Mesenchymal stem cell (in vitro differentiated cells and primary cell): ENCODE measurements around the gene KRT5.

ENCODE experiments used
- DNase-seq: peaks from one replicate; pipeline ENCODE4 v3.0.0-alpha.2; 2013
- H2AFZ ChIP-seq: one replicate; pipeline ENCODE4 v1.6.1; 2013; ENCODE audit warnings: low read depth, mild to moderate bottlenecking, control low read depth, inconsistent platforms, low read length, moderate library complexity
- H2AK5ac ChIP-seq: 2 replicates; pipeline ENCODE4 v1.6.1; 2013; ENCODE audit warnings: low read length, moderate library complexity, mild to moderate bottlenecking, inconsistent platforms; ENCODE audit not compliant: severe bottlenecking
- H2BK120ac ChIP-seq: one replicate; pipeline ENCODE4 v1.6.1; 2013; ENCODE audit warnings: low read depth, mild to moderate bottlenecking, inconsistent platforms, low read length, moderate library complexity
- H2BK12ac ChIP-seq, 2 experiments: one replicate each; pipeline ENCODE4 v1.6.1; 2013; ENCODE audit warnings: inconsistent platforms in 2 of 2, low read length in 2 of 2, mild to moderate bottlenecking in 2 of 2, moderate library complexity in 2 of 2, control low read depth in 1 of 2
- H2BK15ac ChIP-seq: one replicate; pipeline ENCODE4 v1.6.1; 2013; ENCODE audit warnings: mild to moderate bottlenecking, low read depth, inconsistent platforms; ENCODE audit not compliant: poor library complexity, severe bottlenecking
- H2BK5ac ChIP-seq: 2 replicates; pipeline ENCODE4 v1.6.1; 2013; ENCODE audit warnings: low read depth, mild to moderate bottlenecking, low read length, control low read depth, inconsistent platforms; ENCODE audit not compliant: poor library complexity, severe bottlenecking
- H3K14ac ChIP-seq, 2 experiments: one replicate each; pipeline ENCODE4 v1.6.1; 2013; ENCODE audit warnings: inconsistent platforms in 2 of 2, low read length in 2 of 2, control low read depth in 1 of 2, mild to moderate bottlenecking in 1 of 2, moderate library complexity in 1 of 2
- H3K18ac ChIP-seq, 2 experiments: one replicate each; pipeline ENCODE4 v1.6.1; 2013; ENCODE audit warnings: inconsistent platforms in 2 of 2, low read length in 2 of 2, control low read depth in 1 of 2, low read depth in 1 of 2, mild to moderate bottlenecking in 1 of 2
- H3K23ac ChIP-seq, 2 experiments: one replicate each; pipeline ENCODE4 v1.6.1; 2013; ENCODE audit warnings: inconsistent platforms in 2 of 2, low read length in 2 of 2, mild to moderate bottlenecking in 2 of 2, moderate library complexity in 2 of 2, control low read depth in 1 of 2
- H3K27ac ChIP-seq: 2 replicates; pipeline ENCODE4 v1.5.1; 2013; ENCODE audit warnings: mild to moderate bottlenecking, moderate library complexity, low read length, control low read depth, inconsistent platforms; ENCODE audit not compliant: poor library complexity, severe bottlenecking
- H3K27me3 ChIP-seq, 2 experiments: 2 replicates each; pipeline versions ENCODE4 v1.6.1 to v1.7.0; 2013; ENCODE audit warnings: low read length in 2 of 2, mild to moderate bottlenecking in 2 of 2, moderate library complexity in 2 of 2, control low read depth in 1 of 2, inconsistent platforms in 1 of 2; ENCODE audit not compliant: control insufficient read depth in 1 of 2, insufficient read depth in 1 of 2
- H3K36me3 ChIP-seq, 2 experiments: 2 replicates each; pipeline versions ENCODE4 v1.6.1 to v1.7.0; 2013; ENCODE audit warnings: low read length in 2 of 2, control low read depth in 1 of 2, inconsistent platforms in 1 of 2, low read depth in 1 of 2, mild to moderate bottlenecking in 1 of 2; ENCODE audit not compliant: insufficient read depth in 2 of 2, control insufficient read depth in 1 of 2
- H3K4ac ChIP-seq, 2 experiments: one replicate each; pipeline ENCODE4 v1.6.1; 2013; ENCODE audit warnings: inconsistent platforms in 2 of 2, low read length in 2 of 2, mild to moderate bottlenecking in 2 of 2, moderate library complexity in 2 of 2, control low read depth in 1 of 2, low read depth in 1 of 2
- H3K4me1 ChIP-seq: 2 replicates; pipeline ENCODE4 v1.6.1; 2013; ENCODE audit warnings: low read depth, low read length, control low read depth; ENCODE audit not compliant: control insufficient read depth, insufficient read depth
- H3K4me2 ChIP-seq: 2 replicates; pipeline ENCODE4 v1.6.1; 2013; ENCODE audit warnings: low read length, mild to moderate bottlenecking, inconsistent platforms; ENCODE audit not compliant: poor library complexity, severe bottlenecking
- H3K4me3 ChIP-seq, 2 experiments: 2 replicates each; pipeline versions ENCODE4 v1.5.1 to v1.7.0; 2013; ENCODE audit warnings: low read length in 2 of 2, mild to moderate bottlenecking in 2 of 2, control low read depth in 1 of 2, low read depth in 1 of 2; ENCODE audit not compliant: insufficient read depth in 1 of 2
- H3K79me1 ChIP-seq: replicated peaks from 2 replicates; pipeline ENCODE4 v1.6.1; 2013; ENCODE audit warnings: mild to moderate bottlenecking, control low read depth, low read length, inconsistent platforms; ENCODE audit not compliant: poor library complexity, severe bottlenecking
- H3K9ac ChIP-seq: 2 replicates; pipeline ENCODE4 v1.7.0; 2013; ENCODE audit warnings: mild to moderate bottlenecking, low read length, moderate library complexity
- H3K9me3 ChIP-seq: 2 replicates; pipeline ENCODE4 v1.7.0; 2013; ENCODE audit warnings: mild to moderate bottlenecking, low read length; ENCODE audit not compliant: control insufficient read depth
- H4K8ac ChIP-seq: one replicate; pipeline ENCODE4 v1.6.1; 2013; ENCODE audit warnings: inconsistent platforms, mild to moderate bottlenecking, low read length, moderate library complexity
- H4K91ac ChIP-seq: one replicate; pipeline ENCODE4 v1.6.1; 2013; ENCODE audit warnings: mild to moderate bottlenecking, low read length, inconsistent platforms
- WGBS: methylation state at CpG from one replicate; pipeline ENCODE4 v1.1.7; 2013; ENCODE audit warnings: mixed read lengths; 5-methylcytosine and 5-hydroxymethylcytosine counted together

The KRT5 gene

DNA sequence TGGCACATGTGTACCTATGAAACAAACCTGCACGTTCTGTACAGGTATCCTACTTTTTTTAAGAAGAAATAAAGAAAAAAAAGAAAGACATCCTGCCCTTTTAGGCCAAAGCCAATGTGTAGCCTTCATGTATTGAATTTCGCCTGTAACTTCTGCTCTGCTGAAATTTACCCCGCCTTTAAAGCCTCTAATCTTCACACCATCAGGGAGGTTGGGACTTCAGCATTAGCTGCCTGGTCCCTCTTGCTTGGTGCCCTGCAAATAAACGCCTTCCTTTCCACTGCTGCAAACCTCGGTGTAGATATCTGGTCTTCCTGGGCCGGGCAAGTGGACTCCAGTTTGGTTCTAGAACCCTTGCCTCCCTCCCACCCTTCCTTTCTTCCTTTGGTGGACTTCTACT, 35.4 kb upstream of the KRT5 start:
- Histone ChIP-seq H3K14ac (no peak overlapping the region), H4K91ac (no peak overlapping the region), H3K27me3 (peaks cover 27 to 87% of the 10 kb centered on the region in 2 experiments), H2AK5ac (no peak overlapping the region), H2BK120ac (no peak overlapping the region), H4K8ac (no peak overlapping the region), H3K18ac (no peak overlapping the region), H3K4me1 (no peaks in the 10 kb centered on the region), H3K36me3 (no peaks in the 10 kb centered on the region), H3K27ac (no peak overlapping the region), H2BK15ac (no peak overlapping the region), H3K23ac (no peak overlapping the region), H2BK5ac (no peak overlapping the region), H3K4me2 (no peak overlapping the region), H2AFZ (no peak overlapping the region), H3K79me1 (no peaks in the 10 kb centered on the region), H3K4ac (no peak overlapping the region), H3K4me3 (no peak overlapping the region), H2BK12ac (no peak overlapping the region), H3K9me3 (no peaks in the 10 kb centered on the region), H3K9ac (no peak overlapping the region)
- 39% methylated on average over 6 of the region's 6 CpGs for WGBS
- DNase-seq = no peak

DNA sequence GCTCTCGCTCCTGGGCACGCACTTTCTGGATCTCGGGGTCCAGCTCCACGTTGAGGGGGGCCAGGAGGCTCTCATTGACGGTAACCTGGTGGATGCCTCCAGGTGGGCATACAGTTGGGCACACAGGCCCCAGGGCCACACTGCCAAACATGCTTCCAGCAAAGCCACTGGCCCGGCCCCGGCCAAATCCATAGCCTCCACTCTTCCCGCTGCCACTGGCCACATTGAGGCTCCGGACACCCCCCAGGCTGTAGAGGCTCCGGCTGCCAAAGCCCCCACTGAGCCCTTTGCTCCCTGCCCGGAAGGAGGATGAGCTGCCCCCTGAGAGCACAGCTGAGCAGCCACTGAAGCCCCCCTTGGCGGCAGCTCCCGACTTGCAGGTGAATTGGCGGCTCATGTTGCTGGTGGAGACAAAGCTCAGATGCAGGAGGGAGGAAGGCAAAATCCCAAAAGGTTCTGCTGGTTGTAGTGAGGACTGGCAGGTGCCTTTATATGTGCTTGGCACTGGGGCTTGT, 32.5 kb upstream of the KRT5 start, which contains the start of gene KRT71:
Gene KRT71 (minus strand): TSS at position 465 of the 515 bp plus-strand sequence. CDS start 68 bp downstream, at position 397.
- Histone ChIP-seq H2BK120ac (no peak within 1 kb of the TSS), H3K14ac (no peak within 1 kb of the TSS), H4K8ac (no peak within 1 kb of the TSS), H3K27me3 (peaks cover 30 to 88% of the 10 kb centered on the region in 2 experiments), H2AFZ (no peak within 1 kb of the TSS), H3K36me3 (no peaks in the 10 kb centered on the region), H2BK5ac (no peak within 1 kb of the TSS), H3K9me3 (no peaks in the 10 kb centered on the region), H3K9ac (no peak within 1 kb of the TSS), H2BK12ac (no peak within 1 kb of the TSS), H4K91ac (no peak within 1 kb of the TSS), H2AK5ac (no peak within 1 kb of the TSS), H3K27ac (no peak within 1 kb of the TSS), H3K79me1 (no peaks in the 10 kb centered on the region), H3K4me3 (no peak within 1 kb of the TSS), H3K4me1 (no peaks in the 10 kb centered on the region), H3K18ac (no peak within 1 kb of the TSS), H2BK15ac (no peak within 1 kb of the TSS), H3K4ac (no peak within 1 kb of the TSS), H3K4me2 (no peak within 1 kb of the TSS), H3K23ac (no peak within 1 kb of the TSS)
- WGBS = 78% methylated on average over 14 of the region's 14 CpGs
- no peak for DNase-seq

DNA sequence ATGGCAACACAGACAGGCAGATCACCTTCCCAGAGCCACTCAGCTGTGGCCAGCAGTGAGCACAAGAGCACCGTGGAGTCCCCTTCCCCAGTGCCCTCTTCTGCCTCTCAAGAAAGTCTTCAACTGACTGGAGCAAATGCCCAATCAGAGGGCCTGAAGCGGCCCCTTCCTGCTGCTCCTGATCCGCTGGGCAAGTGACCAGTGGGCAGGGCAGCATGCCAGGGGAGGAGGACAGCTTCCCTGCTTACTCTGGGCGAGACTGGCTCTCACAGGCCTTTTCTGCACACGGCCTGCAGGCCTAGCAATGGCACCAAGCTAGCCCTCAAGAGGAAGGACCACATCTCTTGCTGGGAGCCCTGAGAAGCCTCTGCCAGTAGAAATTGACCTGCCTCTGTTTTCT, 31.9 kb upstream of the KRT5 start:
- H4K91ac ChIP-seq = no peak overlapping the region
- H3K14ac ChIP-seq = no peak overlapping the region
- H3K27me3 ChIP-seq = peaks cover 30 to 91% of the 10 kb centered on the region in 2 experiments
- no peak overlapping the region for H2BK15ac ChIP-seq
- H2BK12ac ChIP-seq = no peak overlapping the region
- H3K4me2 ChIP-seq = no peak overlapping the region
- H3K36me3 ChIP-seq = no peaks in the 10 kb centered on the region
- H3K9me3 ChIP-seq = no peaks in the 10 kb centered on the region
- no peak overlapping the region for H2AFZ ChIP-seq
- no peak overlapping the region for H3K23ac ChIP-seq
- H3K4ac ChIP-seq = no peak overlapping the region
- H2BK120ac ChIP-seq = no peak overlapping the region
- H2BK5ac ChIP-seq = no peak overlapping the region
- H2AK5ac ChIP-seq = no peak overlapping the region
- H3K27ac ChIP-seq = no peak overlapping the region
- no peak overlapping the region for H3K18ac ChIP-seq
- no peak for DNase-seq
- 63% methylated on average over 5 of the region's 5 CpGs for WGBS
- no peaks in the 10 kb centered on the region for H3K79me1 ChIP-seq
- no peak overlapping the region for H3K4me3 ChIP-seq
- no peaks in the 10 kb centered on the region for H3K4me1 ChIP-seq
- H4K8ac ChIP-seq = no peak overlapping the region
- no peak overlapping the region for H3K9ac ChIP-seq

DNA sequence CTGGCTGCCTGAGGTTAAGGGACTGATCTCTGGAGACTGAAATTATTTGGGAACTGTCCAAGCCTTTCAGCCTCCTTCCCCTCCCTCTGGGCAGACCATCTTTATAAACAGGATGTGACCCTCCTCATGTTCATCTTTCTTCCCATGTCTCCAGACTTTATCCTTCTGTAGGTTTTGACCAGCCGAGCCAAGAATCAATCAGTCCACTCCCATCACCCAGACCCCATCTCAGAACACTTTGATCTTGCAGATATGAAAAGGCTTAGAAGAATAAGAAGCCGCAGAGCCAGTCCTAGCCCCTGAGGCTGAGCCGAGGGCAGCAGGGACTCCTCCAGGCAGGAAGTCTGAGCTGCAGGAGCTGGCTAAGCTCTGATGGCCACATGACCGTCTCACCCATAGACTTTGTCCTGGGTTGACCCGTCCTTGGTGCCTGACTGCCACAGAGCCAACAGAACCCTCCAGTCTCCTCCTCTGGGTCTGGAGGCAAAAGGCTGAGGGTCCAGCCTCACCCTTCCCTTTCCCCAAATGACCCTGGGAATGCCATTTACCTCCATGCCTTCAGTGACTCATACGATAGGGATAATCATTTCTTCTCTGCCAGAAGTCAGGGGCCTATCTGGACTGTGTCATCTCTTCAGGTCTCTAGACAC, 31.1 kb upstream of the KRT5 start:
- DNase-seq = no peak
- H3K27ac ChIP-seq = no peak overlapping the region
- no peak overlapping the region for H3K14ac ChIP-seq
- no peaks in the 10 kb centered on the region for H3K36me3 ChIP-seq
- H2BK120ac ChIP-seq = no peak overlapping the region
- no peak overlapping the region for H3K4ac ChIP-seq
- peaks cover 28 to 92% of the 10 kb centered on the region in 2 experiments for H3K27me3 ChIP-seq
- no peak overlapping the region for H2BK12ac ChIP-seq
- no peak overlapping the region for H3K4me2 ChIP-seq
- H3K23ac ChIP-seq = no peak overlapping the region
- H3K9me3 ChIP-seq = no peaks in the 10 kb centered on the region
- H3K9ac ChIP-seq = no peak overlapping the region
- WGBS = 69% methylated on average over 6 of the region's 6 CpGs
- no peak overlapping the region for H3K18ac ChIP-seq
- no peak overlapping the region for H3K4me3 ChIP-seq
- no peak overlapping the region for H2BK5ac ChIP-seq
- H3K4me1 ChIP-seq = no peaks in the 10 kb centered on the region
- no peak overlapping the region for H4K8ac ChIP-seq
- H2AK5ac ChIP-seq = no peak overlapping the region
- no peak overlapping the region for H2BK15ac ChIP-seq
- H2AFZ ChIP-seq = no peak overlapping the region
- no peak overlapping the region for H4K91ac ChIP-seq
- no peaks in the 10 kb centered on the region for H3K79me1 ChIP-seq
